ENCODE measurements around the gene SPAG17.

The SPAG17 gene

GRCh38 chr1:118186026-118186425 lies 998 bp upstream of the SPAG17 start:
- DNase-seq (ENCODE audit: low spot score): no peak

GRCh38 chr1:118184739-118185083 lies 317 bp downstream of the SPAG17 start:
- POLR2A ChIA-PET (ENCODE audit: low non-redundant PET): interaction anchor here (0.5 kb wide), 1 partner anchor 1036 kb away, joined by 3 read pairs; no protein-coding TSS in a partner anchor

More at GRCh38 chr1:118186026-118186425, 998 bp upstream of the SPAG17 start:
- no peak overlapping the region for H3K27ac ChIP-seq
- POLR2A ChIA-PET (ENCODE audit: low non-redundant PET): no interaction called here
- CTCF ChIA-PET: interaction anchor here (0.6 to 1.0 kb wide), 2 partner anchors 13 to 1064 kb away, joined by 4 to 5 read pairs; no protein-coding TSS in a partner anchor
- TF ChIP-seq CTCF (conservative IDR thresholded peaks at IDR 0.05; ENCODE audit: low read depth): no peak

GRCh38 chr1:118183586-118183985 lies 1.4 kb downstream of the SPAG17 start:
- POLR2A ChIA-PET (ENCODE audit: low non-redundant PET): no interaction called here
- CTCF ChIA-PET: no interaction called here
- H3K27ac ChIP-seq: no peak overlapping the region
- TF ChIP-seq CTCF (conservative IDR thresholded peaks at IDR 0.05; ENCODE audit: low read depth): no peak
- DNase-seq (ENCODE audit: low spot score): no peak

More at GRCh38 chr1:118184739-118185083, 317 bp downstream of the SPAG17 start:
- H3K27ac ChIP-seq: no peak overlapping the region; the same call in 1 of the 2 replicates
- CTCF ChIA-PET: no interaction called here
- DNase-seq (ENCODE audit: low spot score): no peak
- no peak for TF ChIP-seq CTCF (conservative IDR thresholded peaks at IDR 0.05; ENCODE audit: low read depth)

GRCh38 chr1:118177998-118178397 lies 7.0 kb downstream of the SPAG17 start:
- no peak for TF ChIP-seq CTCF (conservative IDR thresholded peaks at IDR 0.05; ENCODE audit: low read depth)
- DNase-seq (ENCODE audit: low spot score): no peak
- ChIA-PET POLR2A (ENCODE audit: low non-redundant PET) (no interaction called here), CTCF (no interaction called here)
- no peak overlapping the region for H3K27ac ChIP-seq

GRCh38 chr1:118169016-118169415 lies 16.0 kb downstream of the SPAG17 start:
- no peak for TF ChIP-seq CTCF (conservative IDR thresholded peaks at IDR 0.05; ENCODE audit: low read depth)
- ChIA-PET POLR2A (ENCODE audit: low non-redundant PET) (no interaction called here), CTCF (no interaction called here)
- no peak overlapping the region for H3K27ac ChIP-seq
- DNase-seq (ENCODE audit: low spot score): no peak

- CTCF ChIA-PET: no interaction called here
- TF ChIP-seq CTCF (conservative IDR thresholded peaks at IDR 0.05; ENCODE audit: low read depth): no peak
- POLR2A ChIA-PET (ENCODE audit: low non-redundant PET): no interaction called here
These were observed 24.2 kb downstream of the SPAG17 start for GRCh38 chr1:118160806-118161205.

GRCh38 chr1:118159569-118159968 lies 25.5 kb downstream of the SPAG17 start:
- ChIA-PET POLR2A (ENCODE audit: low non-redundant PET) (no interaction called here), CTCF (interaction anchor here (0.6 kb wide), 1 partner anchor 1118 kb away, joined by 3 read pairs; no protein-coding TSS in a partner anchor)
- H3K27ac ChIP-seq: no peak overlapping the region
- no peak for DNase-seq (ENCODE audit: low spot score)
- no peak for TF ChIP-seq CTCF (conservative IDR thresholded peaks at IDR 0.05; ENCODE audit: low read depth)

More at GRCh38 chr1:118160806-118161205, 24.2 kb downstream of the SPAG17 start:
- peak; percentile 12 for DNase-seq (ENCODE audit: low spot score)
- H3K27ac ChIP-seq: no peak overlapping the region
